ENCODE data around the gene SMG9. TPM values are rescaled to one million over a fixed set of nuclear protein-coding genes. Genes with fewer than 3 reads are reported as not detected.
"Not testable (repeated sequence)": the region's sequence is repeated elsewhere in the genome, so short reads cannot be mapped to it uniquely, and the experiment has no call there.

SMG9 gene
- total RNA-seq, 1 donor from 2014 or later: 6.4 TPM

- no peak for DNase-seq
Measured at GRCh38 chr19:43691755-43692154, 63.0 kb downstream of the SMG9 start.

DNA sequence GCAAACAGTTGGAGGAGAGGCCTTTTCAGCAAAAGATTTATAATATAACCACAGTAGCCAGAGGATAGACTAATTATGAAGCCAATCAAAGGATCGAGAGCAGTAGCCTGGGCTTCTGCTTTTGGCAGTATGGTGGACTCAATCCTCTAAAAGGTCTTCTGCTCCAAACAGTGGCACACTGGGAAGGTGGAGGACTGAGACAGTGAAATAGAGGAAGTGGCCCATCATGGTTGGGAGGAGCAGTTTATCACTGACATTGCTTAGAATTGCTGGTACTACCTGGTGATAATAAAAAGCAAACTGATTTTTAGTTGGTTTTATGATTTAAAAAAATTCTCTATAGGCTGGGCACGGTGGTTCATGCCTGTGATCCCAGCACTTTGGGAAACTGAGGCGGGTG, 63.9 kb downstream of the SMG9 start:
- DNase-seq: no peak

DNA sequence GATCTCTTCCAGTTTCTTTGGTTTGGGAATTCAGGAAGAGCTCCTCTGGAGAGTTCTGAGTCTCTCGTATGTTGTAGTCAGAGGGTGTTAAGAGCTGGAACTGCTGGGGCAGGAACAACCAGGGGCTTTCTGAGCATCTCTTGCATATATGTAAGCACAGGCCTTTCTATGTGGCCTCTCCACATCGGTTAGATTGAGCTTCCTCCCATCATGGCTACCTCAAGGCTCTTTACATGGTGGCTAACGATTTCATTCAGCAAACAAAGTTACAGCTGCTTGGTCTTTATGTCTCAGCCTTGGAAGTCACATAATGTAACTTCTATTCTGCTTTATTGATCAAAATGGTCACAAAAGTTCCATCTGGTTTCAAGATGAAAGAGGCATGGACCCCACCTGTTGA, 64.3 kb downstream of the SMG9 start:
- no peak for DNase-seq

DNA sequence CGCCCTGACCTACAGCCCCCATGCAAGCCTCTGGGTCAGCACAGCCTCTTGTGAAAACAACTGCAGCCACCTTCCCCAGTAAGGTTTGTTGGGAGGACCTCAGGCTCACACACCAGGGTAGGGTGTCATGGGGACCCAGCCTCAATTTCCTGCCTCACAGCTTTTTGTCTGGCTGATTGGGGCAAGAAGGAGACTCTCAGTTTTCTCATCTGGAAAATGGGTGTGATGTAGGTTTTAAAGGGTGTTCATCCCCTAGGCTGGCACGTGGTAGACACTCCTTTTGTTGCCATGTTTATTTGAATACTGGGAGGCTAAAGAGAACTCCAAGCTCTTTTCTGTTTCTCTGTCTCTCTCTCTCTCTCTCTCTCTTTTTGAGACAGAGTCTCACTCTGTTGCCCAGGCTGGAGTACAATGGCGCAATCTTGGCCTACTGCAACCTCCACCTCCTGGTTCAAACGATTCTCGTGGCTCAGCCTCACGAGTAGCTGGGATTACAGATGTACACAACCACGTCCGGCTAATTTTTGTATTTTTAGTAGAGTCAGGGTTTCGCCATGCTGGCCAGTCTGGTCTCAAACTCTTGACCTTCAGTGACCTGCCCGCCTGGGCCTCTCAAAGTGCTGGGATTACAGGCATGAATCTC, 66.6 kb downstream of the SMG9 start:
- DNase-seq: no peak

DNA sequence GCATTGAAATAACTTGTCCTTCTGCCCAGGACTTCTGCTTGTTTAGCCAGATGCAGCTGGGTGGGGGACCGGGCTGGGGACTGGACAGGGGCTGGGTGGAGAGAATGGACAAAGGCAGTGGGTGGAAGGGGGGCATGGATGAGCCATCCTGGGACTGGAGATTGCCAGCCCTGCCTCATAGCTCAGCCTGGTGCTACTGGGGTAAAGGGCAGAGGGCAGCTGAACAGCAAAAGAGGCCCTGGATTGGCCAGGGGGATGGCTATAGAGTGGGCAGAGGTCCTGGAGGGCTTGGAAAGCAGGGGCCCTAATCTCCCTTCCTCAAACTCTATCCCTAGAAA, 67.1 kb downstream of the SMG9 start:
- peak; percentile 8 for DNase-seq

- no peak for DNase-seq
Measured at GRCh38 chr19:43684326-43684725, 70.4 kb downstream of the SMG9 start.

DNA sequence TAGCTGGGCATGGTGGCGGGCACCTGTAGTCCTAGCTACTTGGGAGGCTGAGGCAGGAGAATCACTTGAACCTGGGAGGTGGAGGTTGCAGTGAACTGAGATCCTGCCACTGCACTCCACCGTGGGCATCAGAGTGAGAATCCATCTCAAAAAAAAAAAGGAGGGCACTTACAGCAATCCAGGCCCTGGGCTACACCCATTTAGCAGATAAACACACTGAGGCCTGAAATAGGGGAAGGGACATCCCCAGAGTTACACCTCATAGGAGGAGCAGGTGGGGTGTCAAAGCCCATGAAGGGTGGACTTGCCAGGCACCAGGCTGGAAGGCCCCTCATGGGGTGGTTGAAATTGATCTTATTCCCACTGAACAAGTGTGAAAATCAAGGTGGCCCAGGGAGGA, 70.9 kb downstream of the SMG9 start:
- DNase-seq: no peak

DNA sequence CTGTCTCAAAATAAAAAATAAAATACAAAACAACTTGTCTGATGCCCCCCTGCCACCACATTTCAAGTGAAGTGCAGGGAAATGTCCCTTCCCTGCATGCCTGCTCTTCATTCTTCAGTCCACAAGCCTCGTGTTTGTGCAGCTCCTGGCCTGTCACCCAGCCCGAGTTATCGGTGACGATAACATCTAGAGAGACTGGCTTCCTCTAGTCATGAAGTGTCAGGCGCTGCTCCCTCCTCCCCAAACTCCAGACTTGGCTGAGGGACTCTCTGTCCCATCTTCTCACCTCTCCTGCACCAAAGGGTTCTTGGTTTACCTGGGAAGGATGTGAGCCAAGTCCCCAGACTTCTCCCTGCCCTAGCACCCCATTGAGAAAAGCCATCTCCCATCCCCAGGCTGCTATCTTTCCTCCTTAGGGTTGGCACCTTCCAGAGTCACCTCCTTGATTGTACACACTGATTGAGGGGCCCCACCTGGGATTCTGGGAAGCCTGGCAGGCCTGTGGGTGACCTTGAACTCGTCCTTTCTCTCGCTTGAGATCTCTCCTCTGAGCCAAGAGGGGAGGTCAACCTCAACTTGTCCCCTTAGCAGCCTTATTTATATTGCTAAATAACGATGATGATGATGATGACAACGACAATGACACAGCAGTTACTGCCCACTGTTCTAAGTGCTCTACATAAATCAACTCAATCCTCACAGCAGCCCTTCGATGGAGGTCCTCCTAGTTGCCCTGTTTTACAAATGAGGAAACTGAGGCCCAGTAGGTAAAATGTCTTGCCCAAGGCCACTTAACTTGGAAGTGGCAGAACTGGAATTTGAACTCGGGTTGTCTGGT, 71.7 kb downstream of the SMG9 start:
- no peak for DNase-seq

DNA sequence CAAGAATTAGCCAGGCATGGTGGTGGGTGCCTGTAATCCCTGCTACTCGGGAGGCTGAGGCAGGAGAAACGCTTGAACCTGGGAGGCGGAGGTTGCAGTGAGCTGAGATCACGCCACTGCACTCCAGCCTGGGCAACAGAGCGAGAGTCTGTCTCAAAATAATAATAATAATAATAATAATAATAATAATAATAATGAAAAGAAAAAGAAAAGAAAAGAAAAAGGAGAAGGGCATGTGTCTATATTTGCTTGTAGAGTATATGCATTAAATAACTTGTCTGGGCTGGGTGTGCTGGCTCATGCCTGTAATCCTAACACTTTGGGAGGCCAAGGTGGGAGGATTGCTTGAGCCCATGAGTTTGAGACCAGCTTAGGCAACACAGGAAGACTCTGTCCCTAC, 72.5 kb downstream of the SMG9 start:
- DNase-seq: not testable (repeated sequence)

GRCh38 chr19:43681821-43682220, 72.9 kb downstream of the SMG9 start:
- no peak for DNase-seq

DNA sequence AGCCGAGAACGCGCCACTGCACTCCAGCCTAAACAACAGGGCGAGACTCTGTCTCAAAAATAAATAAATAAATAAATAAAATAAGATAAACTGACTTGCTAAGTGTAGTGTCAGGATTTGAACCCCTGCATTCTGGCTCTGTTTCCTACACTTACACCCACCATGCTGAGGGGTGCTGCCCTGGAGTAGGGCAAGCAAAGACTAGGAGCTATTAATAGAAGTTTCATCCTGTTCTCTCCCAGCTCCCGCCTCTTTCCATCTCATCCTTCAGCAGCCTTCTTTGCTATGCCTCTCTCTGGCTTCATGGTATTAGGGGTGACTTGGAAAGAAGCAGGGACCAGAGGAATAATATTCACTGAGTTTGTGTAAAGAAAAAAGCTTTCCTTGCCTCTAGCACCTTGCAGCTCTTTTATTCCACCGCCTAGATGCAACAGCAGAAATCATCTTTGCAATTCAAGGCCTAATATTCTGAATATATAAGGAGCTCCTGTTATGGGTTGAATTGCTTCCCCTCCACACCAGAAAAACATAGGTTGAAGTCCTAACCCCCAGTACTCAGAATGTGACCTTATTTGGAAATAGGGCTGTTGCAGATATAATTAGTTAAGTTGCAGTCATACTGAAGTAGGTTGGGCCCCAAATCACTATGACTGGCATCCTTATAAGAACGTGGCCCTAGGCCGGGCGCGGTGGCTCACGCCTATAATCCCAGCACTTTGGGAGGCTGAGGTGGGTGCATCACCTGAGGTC, 76.1 kb downstream of the SMG9 start:
- DNase-seq: no peak

Other genes with a start within 250 kb of the SMG9 start
- gene ETHE1, start 227.8 kb downstream of the SMG9 start, total RNA-seq: 16.8 TPM
- gene ZNF575, start 221.8 kb downstream of the SMG9 start, total RNA-seq: 0.62 TPM
- gene XRCC1, start 179.4 kb downstream of the SMG9 start, total RNA-seq: 12.8 TPM
- gene PINLYP, start 179.2 kb downstream of the SMG9 start, total RNA-seq: 13.3 TPM
- gene IRGQ, start 158.8 kb downstream of the SMG9 start, total RNA-seq: 105 TPM
- 5.1 TPM for gene ZNF576, start 158.4 kb downstream of the SMG9 start, total RNA-seq
- not detected for gene SRRM5, start 142.9 kb downstream of the SMG9 start, total RNA-seq
- gene ZNF428, start 135.3 kb downstream of the SMG9 start, total RNA-seq: 111 TPM
- gene CADM4, start 115.1 kb downstream of the SMG9 start, total RNA-seq: 98.4 TPM
- 5.8 TPM for gene PLAUR, start 84.8 kb downstream of the SMG9 start, total RNA-seq
- not detected for gene IRGC, start 38.9 kb downstream of the SMG9 start, total RNA-seq
- 0.16 TPM for gene KCNN4, start 26.0 kb upstream of the SMG9 start, total RNA-seq
- 1.6 TPM for gene LYPD5, start 47.5 kb upstream of the SMG9 start, total RNA-seq
- gene ZNF283, start 72.4 kb upstream of the SMG9 start, total RNA-seq: 44.8 TPM
- gene ZNF404, start 129.0 kb upstream of the SMG9 start, total RNA-seq: 3.6 TPM
- gene ZNF45, start 180.3 kb upstream of the SMG9 start, total RNA-seq: 30.1 TPM
- 24.6 TPM for gene ZNF221, start 196.3 kb upstream of the SMG9 start, total RNA-seq
- 13.9 TPM for gene ZNF155, start 229.2 kb upstream of the SMG9 start, total RNA-seq
- gene ZNF230, start 248.0 kb upstream of the SMG9 start, total RNA-seq: 10.3 TPM